Neural cell (in vitro differentiated cells): ENCODE results near the gene SLC25A34. TPM values are rescaled to one million over a fixed set of nuclear protein-coding genes. Genes with fewer than 3 reads are reported as not detected.

Source experiments
- H2AFZ ChIP-seq: fragments of 200-600, 300-800 bp; sonication (generic), shearing (Covaris generic); 2 replicates; pipeline ENCODE4 v1.6.0; 2014; ENCODE audit warnings: low read depth, mild to moderate bottlenecking, antibody characterized with exemption, low read length, moderate library complexity
- H3F3A ChIP-seq: fragments of 200-600 bp; shearing (Covaris generic); 2 replicates; pipeline ENCODE4 v1.6.1; 2016; ENCODE audit warnings: mild to moderate bottlenecking, moderate library complexity, mixed read lengths, antibody characterized with exemption, low read length; ENCODE audit not compliant: insufficient read depth, poor library complexity, severe bottlenecking
- H3K27ac ChIP-seq: fragments of 200-600, 300-800 bp; sonication (generic), shearing (Covaris generic); 2 replicates; pipeline ENCODE4 v1.5.1; 2014; ENCODE audit warnings: mild to moderate bottlenecking, low read length, moderate library complexity
- H3K27me3 ChIP-seq: fragments of 300-800, 200-600 bp; sonication (generic), shearing (Covaris generic); 2 replicates; pipeline ENCODE4 v1.6.0; 2014; ENCODE audit warnings: mild to moderate bottlenecking, low read depth, low read length, moderate library complexity; ENCODE audit not compliant: insufficient read depth
- H3K36me3 ChIP-seq: fragments of 300-800, 200-600 bp; sonication (generic), shearing (Covaris generic); 2 replicates; pipeline ENCODE4 v1.5.1; 2014; ENCODE audit warnings: mild to moderate bottlenecking, antibody characterized with exemption, low read length, moderate library complexity; ENCODE audit not compliant: insufficient read depth
- H3K4me2 ChIP-seq: fragments of 300-800, 200-600 bp; sonication (generic), shearing (Covaris generic); 2 replicates; pipeline ENCODE4 v1.6.0; 2014; ENCODE audit warnings: mild to moderate bottlenecking, low read length
- H3K4me3 ChIP-seq: fragments of 300-800, 200-600 bp; sonication (generic), shearing (Covaris generic); 2 replicates; pipeline ENCODE4 v1.5.1; 2014; ENCODE audit warnings: mild to moderate bottlenecking, low read length, moderate library complexity
- H3K79me2 ChIP-seq: fragments of 200-600 bp; shearing (Covaris generic); replicated peaks from 2 replicates; pipeline ENCODE4 v1.6.0; 2014; ENCODE audit warnings: mild to moderate bottlenecking, low read length, moderate library complexity; ENCODE audit not compliant: insufficient read depth
- H3K9ac ChIP-seq: fragments of 300-800, 200-600 bp; sonication (generic), shearing (Covaris generic); 2 replicates; pipeline ENCODE4 v1.6.1; 2016; ENCODE audit warnings: mild to moderate bottlenecking, low read length, mixed read lengths
- H3K9me2 ChIP-seq: fragments of 200-600 bp; shearing (Covaris generic); 2 replicates; pipeline ENCODE4 v1.6.1; 2016; ENCODE audit warnings: mild to moderate bottlenecking, low read length, mixed read lengths; ENCODE audit not compliant: insufficient read depth
- H3K9me3 ChIP-seq: fragments of 200-600, 300-800 bp; sonication (generic), shearing (Covaris generic); 2 replicates; pipeline ENCODE4 v1.6.1; 2016; ENCODE audit warnings: mild to moderate bottlenecking, mixed run types, low read length, moderate library complexity, mixed read lengths
- H4K20me1 ChIP-seq: fragments of 200-600 bp; shearing (Covaris generic); 2 replicates; pipeline ENCODE4 v1.6.1; 2016; ENCODE audit warnings: mild to moderate bottlenecking, mixed run types; ENCODE audit not compliant: insufficient read depth
- EP300 ChIP-seq: fragments of 450-650 bp; conservative IDR thresholded peaks from 2 replicates; pipeline ENCODE4 v1.6.1; 2014; ENCODE audit warnings: antibody characterized with exemption, mild to moderate bottlenecking, moderate library complexity; ENCODE audit not compliant: poor library complexity, severe bottlenecking
- EZH2 ChIP-seq: fragments of 200-600, 300-800 bp; shearing (Covaris generic), sonication (generic); IDR thresholded peaks from 2 replicates; pipeline ENCODE4 v1.6.1; 2014; ENCODE audit warnings: antibody characterized with exemption, low read length, borderline replicate concordance, mild to moderate bottlenecking; ENCODE audit not compliant: insufficient read depth, poor library complexity, severe bottlenecking
- MXI1 ChIP-seq: fragments of 450-650 bp; conservative IDR thresholded peaks from 2 replicates; pipeline ENCODE4 v1.6.1; 2014; ENCODE audit warnings: antibody characterized with exemption, mild to moderate bottlenecking; ENCODE audit not compliant: poor library complexity, severe bottlenecking
- POLR2AphosphoS5 ChIP-seq: IDR thresholded peaks from 2 replicates; pipeline ENCODE4 v1.6.1; 2012
- RAD21 ChIP-seq: fragments of 450-650 bp; conservative IDR thresholded peaks from 2 replicates; pipeline ENCODE4 v1.6.1; 2014; ENCODE audit warnings: antibody characterized with exemption, mild to moderate bottlenecking, moderate library complexity
- SMC3 ChIP-seq: fragments of 450-650 bp; conservative IDR thresholded peaks from 2 replicates; pipeline ENCODE4 v1.6.1; 2014; ENCODE audit warnings: antibody characterized with exemption, mild to moderate bottlenecking, moderate library complexity; ENCODE audit not compliant: poor library complexity
- TAF1 ChIP-seq: IDR thresholded peaks from 2 replicates; pipeline ENCODE4 v1.6.1; 2012; ENCODE audit warnings: low read depth
- polyA plus RNA-seq: library from polyadenylated mRNA; depleted of rRNA; stranded (reverse); fragments of >200 nt; gene quantifications from 2 replicates; pipeline ENCODE4 v1.2.3, GENCODE V29; 2014
- TF ChIP-seq, protein P1 (sequence below): IDR thresholded peaks from 2 replicates; pipeline ENCODE4 v1.6.1; 2012; ENCODE audit warnings: borderline replicate concordance
- TF ChIP-seq, protein P2 (sequence below): fragments of 450-650 bp; IDR thresholded peaks from 2 replicates; pipeline ENCODE4 v1.5.1; 2014; ENCODE audit warnings: antibody characterized with exemption, mild to moderate bottlenecking, moderate library complexity; ENCODE audit not compliant: poor library complexity, severe bottlenecking

Gene SLC25A34
- polyA plus RNA-seq, 1 donor from 2014 or later: 5.4 TPM

DNA sequence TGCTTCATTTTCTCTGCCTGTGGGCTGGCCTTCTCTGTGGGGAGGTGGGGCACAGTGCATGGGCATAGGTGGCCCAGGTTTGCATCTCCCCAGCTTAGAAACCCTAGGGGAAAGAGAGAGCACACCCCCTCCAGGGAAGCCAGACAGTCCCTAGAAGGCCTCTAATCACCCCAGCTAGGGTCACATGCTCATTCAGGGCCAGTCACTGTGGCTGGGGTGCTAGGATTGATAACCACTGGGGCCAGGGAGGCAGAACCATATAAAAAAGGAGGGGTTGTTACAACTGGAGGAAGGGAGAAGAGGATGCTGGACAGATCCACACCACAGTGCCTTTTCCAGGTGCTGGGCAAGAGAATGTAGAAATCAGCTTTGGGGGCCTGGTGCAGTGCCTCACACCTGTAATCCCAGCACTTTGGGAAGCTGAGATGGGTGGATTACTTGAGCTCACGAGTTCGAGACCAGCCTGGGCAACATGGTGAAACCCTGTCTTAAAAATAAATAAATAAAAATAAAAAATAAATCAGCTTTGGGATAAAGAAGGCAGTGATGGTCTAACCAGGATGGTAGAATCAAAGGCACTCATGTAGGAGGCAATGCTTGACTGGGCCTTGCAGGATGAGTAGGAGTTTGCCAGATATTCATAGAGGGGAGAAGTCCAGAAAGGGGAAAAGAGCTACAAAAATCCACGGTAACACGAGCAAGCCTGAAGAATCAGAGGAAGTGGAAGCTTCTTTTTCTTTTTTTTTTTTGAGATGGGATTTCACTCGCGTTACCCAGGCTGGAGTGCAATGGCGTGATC is 42.0 kb downstream of the SLC25A34 start:
- Histone ChIP-seq H2AFZ (no peak overlapping the region), H3K4me2 (no peak overlapping the region), H3K4me3 (no peak overlapping the region), H3K79me2 (no peaks in the 10 kb centered on the region), H3F3A (no peaks in the 10 kb centered on the region), H3K27ac (no peak overlapping the region), H3K36me3 (peaks cover 6% of the 10 kb centered on the region), H3K9me3 (no peaks in the 10 kb centered on the region), H3K9ac (no peak overlapping the region), H4K20me1 (no peaks in the 10 kb centered on the region), H3K9me2 (no peaks in the 10 kb centered on the region), H3K27me3 (no peaks in the 10 kb centered on the region)
- TF ChIP-seq EZH2 (no peak), RAD21 (no peak), POLR2AphosphoS5 (no peak), SMC3 (no peak), EP300 (no peak), TAF1 (no peak), MXI1 (no peak)
- TF ChIP-seq, protein P1, sequence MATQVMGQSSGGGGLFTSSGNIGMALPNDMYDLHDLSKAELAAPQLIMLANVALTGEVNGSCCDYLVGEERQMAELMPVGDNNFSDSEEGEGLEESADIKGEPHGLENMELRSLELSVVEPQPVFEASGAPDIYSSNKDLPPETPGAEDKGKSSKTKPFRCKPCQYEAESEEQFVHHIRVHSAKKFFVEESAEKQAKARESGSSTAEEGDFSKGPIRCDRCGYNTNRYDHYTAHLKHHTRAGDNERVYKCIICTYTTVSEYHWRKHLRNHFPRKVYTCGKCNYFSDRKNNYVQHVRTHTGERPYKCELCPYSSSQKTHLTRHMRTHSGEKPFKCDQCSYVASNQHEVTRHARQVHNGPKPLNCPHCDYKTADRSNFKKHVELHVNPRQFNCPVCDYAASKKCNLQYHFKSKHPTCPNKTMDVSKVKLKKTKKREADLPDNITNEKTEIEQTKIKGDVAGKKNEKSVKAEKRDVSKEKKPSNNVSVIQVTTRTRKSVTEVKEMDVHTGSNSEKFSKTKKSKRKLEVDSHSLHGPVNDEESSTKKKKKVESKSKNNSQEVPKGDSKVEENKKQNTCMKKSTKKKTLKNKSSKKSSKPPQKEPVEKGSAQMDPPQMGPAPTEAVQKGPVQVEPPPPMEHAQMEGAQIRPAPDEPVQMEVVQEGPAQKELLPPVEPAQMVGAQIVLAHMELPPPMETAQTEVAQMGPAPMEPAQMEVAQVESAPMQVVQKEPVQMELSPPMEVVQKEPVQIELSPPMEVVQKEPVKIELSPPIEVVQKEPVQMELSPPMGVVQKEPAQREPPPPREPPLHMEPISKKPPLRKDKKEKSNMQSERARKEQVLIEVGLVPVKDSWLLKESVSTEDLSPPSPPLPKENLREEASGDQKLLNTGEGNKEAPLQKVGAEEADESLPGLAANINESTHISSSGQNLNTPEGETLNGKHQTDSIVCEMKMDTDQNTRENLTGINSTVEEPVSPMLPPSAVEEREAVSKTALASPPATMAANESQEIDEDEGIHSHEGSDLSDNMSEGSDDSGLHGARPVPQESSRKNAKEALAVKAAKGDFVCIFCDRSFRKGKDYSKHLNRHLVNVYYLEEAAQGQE: no peak
- TF ChIP-seq, protein P2, sequence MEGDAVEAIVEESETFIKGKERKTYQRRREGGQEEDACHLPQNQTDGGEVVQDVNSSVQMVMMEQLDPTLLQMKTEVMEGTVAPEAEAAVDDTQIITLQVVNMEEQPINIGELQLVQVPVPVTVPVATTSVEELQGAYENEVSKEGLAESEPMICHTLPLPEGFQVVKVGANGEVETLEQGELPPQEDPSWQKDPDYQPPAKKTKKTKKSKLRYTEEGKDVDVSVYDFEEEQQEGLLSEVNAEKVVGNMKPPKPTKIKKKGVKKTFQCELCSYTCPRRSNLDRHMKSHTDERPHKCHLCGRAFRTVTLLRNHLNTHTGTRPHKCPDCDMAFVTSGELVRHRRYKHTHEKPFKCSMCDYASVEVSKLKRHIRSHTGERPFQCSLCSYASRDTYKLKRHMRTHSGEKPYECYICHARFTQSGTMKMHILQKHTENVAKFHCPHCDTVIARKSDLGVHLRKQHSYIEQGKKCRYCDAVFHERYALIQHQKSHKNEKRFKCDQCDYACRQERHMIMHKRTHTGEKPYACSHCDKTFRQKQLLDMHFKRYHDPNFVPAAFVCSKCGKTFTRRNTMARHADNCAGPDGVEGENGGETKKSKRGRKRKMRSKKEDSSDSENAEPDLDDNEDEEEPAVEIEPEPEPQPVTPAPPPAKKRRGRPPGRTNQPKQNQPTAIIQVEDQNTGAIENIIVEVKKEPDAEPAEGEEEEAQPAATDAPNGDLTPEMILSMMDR: no peak

DNA sequence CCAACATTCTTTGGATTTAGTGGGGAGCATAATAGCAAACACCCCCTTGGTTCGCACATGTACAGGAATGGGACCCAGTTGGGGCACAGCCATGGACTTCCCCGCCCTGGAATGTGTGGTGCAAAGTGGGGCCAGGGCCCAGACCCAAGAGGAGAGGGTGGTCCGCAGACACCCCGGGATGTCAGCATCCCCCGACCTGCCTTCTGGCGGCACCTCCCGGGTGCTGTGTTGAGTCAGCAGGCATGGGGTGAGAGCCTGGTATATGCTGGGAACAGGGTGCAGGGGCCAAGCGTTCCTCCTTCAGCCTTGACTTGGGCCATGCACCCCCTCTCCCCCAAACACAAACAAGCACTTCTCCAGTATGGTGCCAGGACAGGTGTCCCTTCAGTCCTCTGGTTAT is 49.6 kb downstream of the SLC25A34 start:
- Histone ChIP-seq H2AFZ (no peak overlapping the region), H3F3A (no peaks in the 10 kb centered on the region), H3K27me3 (no peaks in the 10 kb centered on the region), H3K79me2 (no peaks in the 10 kb centered on the region), H3K9ac (no peak overlapping the region), H3K4me2 (no peak overlapping the region), H3K9me2 (no peaks in the 10 kb centered on the region), H3K27ac (no peak overlapping the region), H4K20me1 (no peaks in the 10 kb centered on the region), H3K4me3 (no peak overlapping the region), H3K36me3 (no peaks in the 10 kb centered on the region), H3K9me3 (no peaks in the 10 kb centered on the region)
- TF ChIP-seq TAF1 (no peak), MXI1 (no peak), RAD21 (no peak), EP300 (no peak), EZH2 (no peak), POLR2AphosphoS5 (no peak), SMC3 (no peak)
- TF ChIP-seq, protein P2: no peak
- TF ChIP-seq, protein P1: no peak
